Activated gamma-delta T cell treated with Interleukin-2 at 50 U/mL for 16 hours (primary cell): ENCODE measurements around the gene OFD1.

Source experiments
- DNase-seq: peaks from one replicate; pipeline ENCODE4 v3.0.0-alpha.2; 2020

Gene OFD1, protein sequence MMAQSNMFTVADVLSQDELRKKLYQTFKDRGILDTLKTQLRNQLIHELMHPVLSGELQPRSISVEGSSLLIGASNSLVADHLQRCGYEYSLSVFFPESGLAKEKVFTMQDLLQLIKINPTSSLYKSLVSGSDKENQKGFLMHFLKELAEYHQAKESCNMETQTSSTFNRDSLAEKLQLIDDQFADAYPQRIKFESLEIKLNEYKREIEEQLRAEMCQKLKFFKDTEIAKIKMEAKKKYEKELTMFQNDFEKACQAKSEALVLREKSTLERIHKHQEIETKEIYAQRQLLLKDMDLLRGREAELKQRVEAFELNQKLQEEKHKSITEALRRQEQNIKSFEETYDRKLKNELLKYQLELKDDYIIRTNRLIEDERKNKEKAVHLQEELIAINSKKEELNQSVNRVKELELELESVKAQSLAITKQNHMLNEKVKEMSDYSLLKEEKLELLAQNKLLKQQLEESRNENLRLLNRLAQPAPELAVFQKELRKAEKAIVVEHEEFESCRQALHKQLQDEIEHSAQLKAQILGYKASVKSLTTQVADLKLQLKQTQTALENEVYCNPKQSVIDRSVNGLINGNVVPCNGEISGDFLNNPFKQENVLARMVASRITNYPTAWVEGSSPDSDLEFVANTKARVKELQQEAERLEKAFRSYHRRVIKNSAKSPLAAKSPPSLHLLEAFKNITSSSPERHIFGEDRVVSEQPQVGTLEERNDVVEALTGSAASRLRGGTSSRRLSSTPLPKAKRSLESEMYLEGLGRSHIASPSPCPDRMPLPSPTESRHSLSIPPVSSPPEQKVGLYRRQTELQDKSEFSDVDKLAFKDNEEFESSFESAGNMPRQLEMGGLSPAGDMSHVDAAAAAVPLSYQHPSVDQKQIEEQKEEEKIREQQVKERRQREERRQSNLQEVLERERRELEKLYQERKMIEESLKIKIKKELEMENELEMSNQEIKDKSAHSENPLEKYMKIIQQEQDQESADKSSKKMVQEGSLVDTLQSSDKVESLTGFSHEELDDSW

DNA sequence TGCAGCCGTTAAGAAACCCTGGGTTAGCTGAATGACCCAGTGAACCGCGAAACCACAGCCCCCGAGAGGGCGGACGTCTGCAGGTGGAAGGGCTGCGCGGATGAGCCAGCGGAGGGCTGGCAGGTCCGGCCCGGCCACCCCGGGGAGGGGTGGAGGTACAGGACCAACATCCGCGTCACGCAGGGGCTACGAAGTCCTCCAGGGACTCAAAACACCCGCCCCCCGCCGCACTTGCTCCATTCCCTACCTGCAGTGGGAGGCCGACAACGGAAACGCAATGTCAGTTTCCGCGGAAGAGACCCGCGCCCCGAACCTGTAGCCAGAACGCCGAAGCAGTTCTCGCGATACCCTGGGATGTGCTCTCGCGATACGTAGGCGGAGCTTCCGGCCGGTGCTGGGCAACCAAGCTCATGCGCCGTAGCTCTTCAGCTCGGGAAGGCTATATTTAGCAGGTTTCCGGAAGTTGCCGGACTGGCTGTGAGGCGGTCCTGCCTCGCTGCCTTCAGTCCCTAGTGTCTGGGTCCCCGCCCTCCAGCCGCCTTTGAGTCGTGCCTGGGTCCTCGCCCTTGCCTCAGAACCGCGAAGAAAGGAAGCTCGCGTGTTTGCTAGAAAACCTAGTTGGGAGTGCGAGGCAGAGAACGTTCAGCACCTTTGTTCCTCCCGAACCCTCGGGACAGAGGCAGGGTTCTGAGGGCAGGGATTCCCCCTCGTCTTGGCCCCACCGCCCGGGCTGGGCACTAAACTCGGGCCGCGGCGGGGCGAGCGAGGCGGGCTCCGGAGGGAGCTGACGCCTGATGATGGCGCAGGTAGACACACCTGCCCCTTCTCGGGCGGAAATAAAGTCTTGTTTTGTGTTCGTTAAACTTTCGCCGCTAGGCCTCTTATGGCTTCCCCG is at the start of gene OFD1, which contains the start of gene TRAPPC2:
TSS of gene OFD1 (plus strand) at position 471 of the 895 bp plus-strand sequence. CDS start at position 795, 324 bp downstream.
TSS of gene TRAPPC2 (minus strand) at position 343 of the 895 bp plus-strand sequence. CDS start 14,657 bp downstream, outside the sequence.
- DNase-seq = peak; percentile 89

DNA sequence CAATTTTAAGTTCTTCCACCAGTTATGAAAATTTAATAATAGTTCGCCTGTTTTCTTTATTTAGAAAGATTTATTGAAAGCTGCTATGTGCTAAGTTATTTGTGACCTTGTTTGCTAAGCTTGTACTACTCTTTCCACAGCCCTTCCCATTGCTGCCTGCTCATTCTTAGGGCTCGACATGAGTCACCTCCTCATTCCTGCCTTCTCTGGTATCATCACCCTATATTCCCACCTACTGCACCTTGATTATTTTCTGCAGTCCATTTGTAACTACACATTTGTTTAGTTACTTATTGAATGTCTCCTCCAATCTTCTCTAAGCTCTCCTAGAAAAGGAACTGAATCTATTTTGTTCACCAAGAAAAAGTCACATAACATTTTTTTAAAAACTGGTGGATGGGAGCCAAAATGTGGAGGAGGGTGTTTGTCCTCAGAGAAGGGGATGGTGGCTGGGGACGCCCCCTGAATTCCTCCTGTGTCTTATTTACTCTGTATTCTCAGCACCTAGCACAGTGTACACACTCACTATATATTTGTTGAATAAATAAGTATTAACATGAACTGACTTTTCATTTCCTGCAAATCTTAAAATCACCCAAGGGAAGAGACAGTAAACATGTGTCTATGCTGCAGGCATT is 49.3 kb upstream of the OFD1 start:
- DNase-seq = no peak

DNA sequence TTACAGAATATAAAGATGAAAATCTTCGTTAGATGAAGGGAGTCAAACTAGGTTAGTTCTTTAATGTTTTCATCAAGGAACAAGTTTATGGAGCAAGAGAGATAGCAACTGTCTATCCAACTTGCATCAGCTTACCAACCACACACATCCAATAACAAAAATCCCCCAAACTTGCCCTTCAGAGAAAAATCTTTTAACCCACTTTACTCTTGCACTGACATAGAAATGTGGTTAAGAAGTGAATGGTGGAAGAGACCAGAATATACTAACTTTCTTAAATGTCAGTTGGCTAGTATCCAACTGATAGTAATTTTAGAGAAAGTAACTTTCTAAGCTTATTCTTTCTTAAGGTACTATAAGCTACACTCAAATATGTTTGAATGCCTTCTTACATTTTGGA is 47.3 kb upstream of the OFD1 start:
- DNase-seq = no peak

DNA sequence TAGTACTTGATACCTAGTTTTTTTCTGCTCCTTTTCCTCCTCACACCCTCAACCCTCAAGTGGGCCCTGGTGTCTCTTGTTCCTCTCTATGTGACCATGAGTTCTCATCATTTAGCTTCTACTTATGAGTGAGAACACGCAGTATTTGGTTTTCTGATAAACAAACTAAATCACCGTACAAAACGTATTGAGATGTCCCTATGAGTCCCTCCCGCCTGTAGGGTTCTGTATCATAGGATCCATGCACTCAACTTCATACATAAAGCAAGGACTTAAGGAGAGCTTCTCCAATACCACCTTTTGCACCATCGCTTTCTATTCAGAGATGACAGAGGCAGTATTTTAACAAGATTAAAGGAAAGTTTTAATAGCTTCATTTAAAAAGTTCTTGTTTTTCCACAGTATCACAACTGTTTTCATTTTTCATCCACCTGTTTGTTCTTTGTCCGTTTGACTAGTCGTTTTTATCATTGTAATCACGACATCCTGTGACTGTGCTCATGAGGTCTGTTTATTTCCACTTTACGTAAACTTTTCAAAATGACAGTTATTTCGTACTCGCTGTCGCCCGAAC is 46.1 kb upstream of the OFD1 start:
- no peak for DNase-seq

DNA sequence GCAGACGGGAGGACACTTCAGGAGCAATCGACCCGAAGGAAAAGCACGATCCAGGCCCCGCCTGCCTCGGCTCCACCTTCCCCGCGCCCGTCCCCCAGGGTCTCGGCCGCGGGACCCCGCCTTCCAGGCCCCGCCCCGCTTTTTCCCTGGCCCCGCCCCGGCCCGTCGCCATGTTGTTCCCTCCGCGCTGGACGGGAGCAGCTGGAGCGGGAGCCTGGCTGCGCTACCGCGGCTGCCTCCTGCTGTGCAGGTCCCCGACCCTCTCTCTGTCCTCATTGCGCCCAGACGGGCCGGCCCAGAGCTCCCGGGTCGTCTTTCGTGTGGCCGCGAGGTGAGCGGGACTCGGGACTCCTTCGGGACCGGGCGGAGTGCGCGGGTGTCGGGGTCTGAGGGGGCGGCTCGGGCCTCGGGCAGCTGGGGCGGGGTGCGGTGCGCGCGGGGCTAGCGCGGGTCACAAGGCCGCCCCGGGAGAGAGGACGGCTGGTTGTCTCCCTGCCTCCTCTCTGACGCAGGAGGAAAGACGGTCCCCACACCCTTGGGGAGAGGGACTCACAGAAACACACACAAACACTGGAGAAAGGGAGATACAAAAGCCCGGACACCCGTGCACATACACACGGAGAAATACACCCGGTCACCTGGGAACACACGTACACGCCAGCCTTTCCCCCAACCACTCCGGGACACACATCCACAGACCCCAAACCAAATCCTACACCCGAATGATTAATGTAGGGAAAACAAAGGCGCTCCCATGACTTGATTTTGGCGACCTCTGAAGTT is 45.4 kb upstream of the OFD1 start, which contains the start of gene RAB9A:
TSS of gene RAB9A (plus strand) at position 171 of the 783 bp plus-strand sequence. CDS start 19,619 bp downstream, outside the sequence.
- peak; percentile 75 for DNase-seq

DNA sequence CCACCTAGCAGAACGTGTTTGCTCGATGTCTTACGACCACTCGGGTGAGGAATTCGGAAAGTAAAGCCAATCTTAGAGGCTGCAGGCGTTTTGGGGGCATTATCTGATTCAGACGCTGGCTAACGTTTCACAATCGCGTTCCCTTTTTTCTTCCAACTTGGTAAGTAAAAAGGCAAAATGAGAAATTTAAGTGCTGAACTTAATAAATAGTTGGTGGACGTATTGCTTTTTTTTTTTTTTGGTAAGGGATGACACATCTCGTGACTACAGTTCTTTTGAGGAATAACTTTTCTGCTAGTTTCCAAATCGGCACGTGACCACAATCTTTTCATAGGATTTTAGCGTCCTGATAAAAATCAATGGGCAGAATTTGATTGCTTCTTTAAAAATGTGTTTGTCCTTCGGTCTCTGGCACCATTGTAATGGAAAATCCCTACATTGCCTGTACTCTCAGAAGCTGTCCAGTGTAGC is 44.8 kb upstream of the OFD1 start:
- no peak for DNase-seq

DNA sequence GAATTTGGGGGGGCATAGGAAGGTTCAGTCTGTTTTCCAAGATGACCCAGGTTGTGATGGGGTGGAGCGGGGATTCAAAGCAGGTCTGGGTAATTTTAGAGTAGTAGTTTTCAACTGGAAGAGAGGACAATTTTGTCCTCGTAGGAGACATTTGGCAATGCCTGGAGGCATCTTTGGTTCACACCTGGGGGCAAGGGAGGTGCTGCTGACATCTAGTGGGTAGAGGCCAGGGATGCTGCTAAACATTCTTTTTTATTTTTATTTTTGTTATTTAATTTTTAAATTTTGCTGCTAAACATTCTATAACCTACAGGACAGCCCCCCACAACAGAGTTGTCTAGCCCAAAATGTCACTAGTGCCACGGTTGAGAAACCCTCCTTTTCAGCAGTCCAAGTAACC is 43.7 kb upstream of the OFD1 start:
- no peak for DNase-seq

DNA sequence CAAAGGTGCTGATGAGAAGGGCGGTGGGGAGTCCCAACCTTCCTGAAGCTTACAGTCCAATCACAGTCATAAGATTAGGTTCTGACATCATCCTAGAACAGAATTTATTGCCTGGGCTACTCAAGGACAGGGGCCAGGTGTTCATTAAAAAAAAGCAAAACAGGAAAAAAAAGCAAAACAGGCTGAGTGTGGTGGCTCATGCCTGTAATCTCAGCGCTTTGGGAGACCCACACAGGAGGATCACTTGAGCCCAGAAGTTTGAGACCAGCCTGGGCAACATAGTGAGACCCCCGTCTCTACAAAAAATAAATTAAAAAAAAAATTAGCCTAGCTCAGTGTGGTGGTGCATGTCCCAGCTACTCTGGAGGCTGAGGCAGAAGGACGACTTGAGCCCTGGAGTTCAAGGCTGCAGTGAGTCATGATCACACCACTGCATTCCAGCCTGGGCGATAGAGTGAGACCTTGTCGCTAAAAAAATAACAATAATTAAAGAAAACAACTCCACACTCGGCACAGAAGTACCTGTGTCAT is 42.6 kb upstream of the OFD1 start:
- no peak for DNase-seq

DNA sequence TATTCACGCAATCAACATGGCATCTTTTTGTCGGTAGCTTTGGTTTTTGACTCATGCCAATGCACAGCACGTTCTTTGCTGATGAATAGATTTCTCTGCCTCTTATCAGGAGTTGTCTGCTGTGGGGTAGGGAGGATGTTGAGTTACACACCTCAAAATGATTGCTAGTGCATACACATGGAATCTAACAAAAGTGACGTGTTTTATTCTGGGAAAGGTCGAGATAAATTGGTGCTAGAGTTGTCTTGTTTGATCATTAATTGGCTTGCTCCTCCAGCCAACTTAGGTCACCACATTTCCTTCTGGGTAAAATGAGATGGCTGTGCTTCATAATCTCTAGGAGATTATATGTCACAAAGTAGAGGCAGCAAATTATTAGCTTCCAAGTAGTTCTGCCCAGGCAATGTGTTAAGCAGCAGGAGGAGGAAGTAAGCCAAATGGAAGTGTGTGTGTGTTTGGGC is 41.7 kb upstream of the OFD1 start:
- DNase-seq = no peak

DNA sequence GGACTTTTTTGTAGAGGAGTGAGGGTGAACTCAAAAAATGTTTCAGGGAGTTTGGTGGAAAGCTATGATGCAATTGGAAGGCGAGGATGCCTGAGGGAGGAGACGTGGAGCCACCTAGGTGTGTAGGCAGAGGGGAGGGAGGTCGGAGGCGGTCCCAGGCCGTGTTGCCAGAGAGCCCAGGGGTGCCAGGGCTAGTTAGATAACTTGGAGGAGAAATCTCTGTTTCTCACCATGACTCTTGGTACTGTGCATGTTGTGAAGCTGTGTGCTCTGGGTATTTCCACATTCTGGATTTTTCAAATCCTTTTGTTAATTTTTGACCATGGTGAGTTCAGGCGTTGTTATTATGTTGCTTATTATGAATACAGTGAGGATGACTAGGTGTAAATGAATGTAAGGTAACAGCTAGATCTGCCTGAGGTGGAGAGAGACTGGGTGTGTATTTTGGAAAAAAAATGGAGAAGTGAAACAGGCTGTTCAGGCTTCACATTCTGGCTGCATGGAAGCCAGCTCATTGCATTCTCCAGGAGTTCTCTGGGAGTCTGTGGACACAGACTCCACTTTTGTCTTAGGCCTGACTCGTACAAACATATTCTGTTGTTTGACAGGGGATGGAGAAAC is 41.1 kb upstream of the OFD1 start:
- DNase-seq = no peak

DNA sequence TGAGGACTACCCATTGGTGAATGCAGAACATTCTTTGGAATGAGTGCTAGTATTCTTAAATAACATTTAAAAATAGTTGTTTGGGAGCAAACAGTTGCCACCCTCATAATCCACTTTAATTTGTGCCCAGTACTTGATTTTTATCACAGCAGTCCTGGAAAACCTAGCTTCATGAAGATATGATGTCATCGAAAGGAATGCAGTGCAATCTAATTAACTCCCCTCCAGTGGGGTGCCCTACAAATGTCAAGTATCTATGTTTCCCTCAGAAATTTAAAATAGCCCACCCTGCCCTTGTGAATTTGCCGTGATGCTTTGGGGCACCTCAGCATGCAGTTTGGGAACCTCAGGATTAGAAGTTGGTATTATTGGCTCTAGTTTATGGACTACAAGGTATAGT is 40.2 kb upstream of the OFD1 start:
- DNase-seq = no peak

DNA sequence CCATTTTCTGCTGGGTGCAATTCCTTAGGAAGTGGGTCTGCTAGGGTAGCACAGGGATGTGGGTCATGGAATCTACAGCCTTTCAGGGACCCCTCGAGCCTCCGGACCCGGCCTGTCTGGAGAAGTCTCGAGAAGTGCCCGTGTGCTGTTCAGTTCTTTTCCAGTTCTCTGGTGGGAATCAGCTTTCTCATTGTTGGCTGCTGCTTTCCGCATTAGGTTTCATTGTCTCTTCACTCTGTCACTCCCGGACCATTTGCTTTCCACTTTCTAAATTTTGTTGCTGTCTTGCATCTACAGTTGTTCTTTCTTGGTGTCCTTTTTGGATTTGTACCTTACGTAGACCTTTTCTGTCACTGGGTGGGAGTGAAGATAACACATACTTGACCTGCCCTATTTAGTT is 39.6 kb upstream of the OFD1 start:
- no peak for DNase-seq

DNA sequence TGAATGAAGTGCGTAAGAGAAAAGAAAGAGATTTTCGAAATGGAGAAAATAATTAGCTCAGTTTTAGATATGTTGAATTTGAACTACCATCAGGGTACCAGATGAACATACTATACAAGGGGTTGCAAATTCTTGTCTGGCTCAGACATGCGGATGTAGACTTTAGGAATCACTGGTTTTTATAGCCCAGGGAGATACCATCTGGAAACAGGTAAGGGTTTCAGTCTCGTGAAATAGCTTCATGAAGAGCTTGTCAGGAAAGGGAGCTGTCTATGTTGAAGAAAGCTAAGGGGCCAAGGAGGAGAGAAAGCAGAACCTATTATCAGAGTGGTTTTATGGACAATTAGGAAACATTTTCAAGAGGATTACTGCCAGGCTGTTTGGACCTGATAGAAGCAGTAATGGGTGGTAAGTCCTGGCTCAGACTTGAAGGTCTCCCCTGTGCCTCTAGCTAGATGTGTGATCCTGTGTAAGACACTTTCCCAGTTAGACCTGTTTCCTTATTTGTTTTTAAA is 38.9 kb upstream of the OFD1 start:
- no peak for DNase-seq

DNA sequence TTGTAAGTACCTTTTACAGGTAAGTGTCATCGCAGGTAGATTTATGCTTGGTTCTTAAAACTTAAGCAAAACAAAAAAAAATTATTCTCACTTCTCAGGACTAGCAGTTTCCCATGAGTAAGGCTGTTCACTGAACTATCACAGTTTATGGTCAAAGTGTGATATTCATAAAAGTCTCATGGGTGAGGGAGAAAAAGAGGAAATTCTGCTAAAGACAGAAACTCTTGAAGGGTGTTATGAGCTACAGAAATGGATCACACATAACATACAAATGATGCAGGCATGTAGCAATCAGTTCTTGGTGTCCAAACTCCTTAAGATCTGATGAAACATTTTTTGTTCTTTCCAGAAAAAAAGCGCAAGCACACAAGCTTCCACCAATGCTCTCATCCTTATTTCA is 37.1 kb upstream of the OFD1 start:
- DNase-seq = no peak

DNA sequence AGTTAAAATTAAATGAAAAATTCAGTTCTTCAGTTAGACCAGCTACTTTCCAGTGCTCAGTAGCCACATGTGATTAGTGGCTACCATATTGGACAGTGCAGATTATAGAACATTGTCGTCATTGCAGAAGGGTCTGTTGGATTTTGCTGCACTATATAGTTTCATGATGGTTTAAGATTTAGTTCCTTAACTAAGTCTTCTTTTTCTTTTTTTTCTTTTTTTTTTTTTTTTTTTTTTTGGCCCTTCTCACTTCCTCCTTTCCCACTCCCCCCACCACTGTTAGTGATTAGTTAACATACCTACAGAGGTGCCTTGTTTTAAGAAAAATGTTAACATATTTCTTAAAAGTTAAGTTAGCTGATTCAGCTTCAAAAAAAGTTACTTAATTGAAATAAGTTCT is 36.6 kb upstream of the OFD1 start:
- DNase-seq = no peak

DNA sequence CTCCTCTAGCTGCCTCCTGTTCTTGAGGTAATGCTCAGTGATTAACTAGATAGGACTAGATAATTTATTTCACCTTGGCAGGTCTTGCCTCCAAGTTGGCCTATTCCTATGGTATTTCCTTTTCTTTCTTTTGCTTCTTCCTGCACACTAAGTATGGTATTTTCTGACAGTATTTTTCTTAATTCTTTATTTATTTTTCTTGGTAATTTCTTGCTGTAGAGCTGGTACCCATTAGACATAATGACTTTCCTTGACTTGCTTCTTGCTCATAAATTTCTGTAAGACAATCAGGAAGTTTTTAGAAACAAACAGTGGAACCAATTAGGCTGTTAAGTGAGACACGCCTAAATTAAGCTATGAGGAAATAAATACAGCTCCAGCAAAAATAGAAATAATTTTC is 36.1 kb upstream of the OFD1 start:
- no peak for DNase-seq

DNA sequence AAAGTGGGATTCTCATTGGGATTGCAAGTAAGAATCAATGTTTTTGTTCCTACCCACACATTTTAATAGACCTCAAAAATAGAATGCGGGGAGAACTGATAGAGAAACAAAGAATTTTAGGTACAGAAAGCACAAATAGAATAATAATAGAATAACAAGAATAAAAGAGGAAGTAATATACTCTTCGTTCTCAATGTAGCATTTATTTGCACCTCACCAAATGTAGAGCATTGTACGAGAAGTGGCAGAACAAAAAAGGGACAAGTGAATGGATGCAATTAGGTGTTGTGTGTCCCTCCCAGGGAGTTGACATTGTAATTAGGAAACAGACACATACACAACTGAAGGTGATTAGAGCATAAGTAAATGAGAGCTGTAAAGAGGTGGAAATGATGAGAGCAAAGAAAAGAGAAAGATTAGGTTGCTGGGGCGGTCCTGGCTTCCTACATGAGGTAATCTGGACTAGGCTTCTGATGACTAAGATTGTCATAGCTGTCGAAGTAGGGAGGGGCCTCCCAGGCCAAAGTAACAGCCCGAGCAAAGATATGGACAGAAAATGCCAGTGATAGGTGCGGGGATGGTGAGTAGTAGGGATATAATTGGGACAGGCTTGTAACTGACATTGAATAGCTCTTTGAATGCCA is 35.2 kb upstream of the OFD1 start:
- no peak for DNase-seq

DNA sequence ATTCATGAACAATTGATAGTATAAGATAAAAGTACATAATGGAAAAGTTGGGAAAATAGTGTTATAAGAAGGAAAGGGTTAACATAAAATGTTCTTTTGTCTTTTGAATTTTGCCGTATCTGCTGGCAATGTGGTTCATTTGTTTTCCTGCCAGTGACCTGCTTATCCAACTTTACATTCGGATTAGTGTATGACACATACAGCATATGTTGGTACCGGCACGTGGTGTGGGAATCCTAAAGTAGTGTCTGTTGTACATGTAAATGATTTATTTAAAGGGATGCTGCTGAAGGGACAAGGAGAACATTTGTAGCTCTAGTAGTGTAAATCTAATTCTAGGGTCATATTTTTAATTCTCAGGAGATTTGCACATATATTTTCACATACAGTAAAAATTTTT is 34.2 kb upstream of the OFD1 start:
- DNase-seq = no peak
